GOT3 (cell line): ENCODE measurements around the gene FNBP1.
"Not testable (repeated sequence)": the region's sequence is repeated elsewhere in the genome, so short reads cannot be mapped to it uniquely, and the experiment has no call there.

Experiments used
- DNase-seq: peaks from one replicate; lab custom pipeline; 2025; ENCODE audit warnings: mixed read lengths; lab: John Stamatoyannopoulos, UW

The FNBP1 gene

DNA sequence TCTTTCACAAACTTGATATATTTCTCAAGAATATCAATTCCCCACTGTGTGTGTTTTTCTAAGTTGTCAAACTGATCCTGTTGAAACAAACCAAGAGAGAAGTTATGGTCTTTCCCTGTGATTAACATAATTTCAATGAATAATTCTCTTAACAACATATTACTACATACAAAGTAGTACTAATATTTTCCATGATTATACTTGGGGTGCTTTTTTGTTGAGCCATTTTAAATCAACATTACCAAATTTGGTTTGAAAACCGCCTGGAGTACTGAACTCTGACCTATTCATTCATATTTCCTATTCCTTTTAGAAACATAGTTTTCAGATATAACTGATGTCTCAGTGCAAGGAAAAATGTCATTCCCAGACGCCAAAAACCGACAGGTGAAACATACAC is 48.1 kb downstream of the FNBP1 start:
- DNase-seq = no peak

DNA sequence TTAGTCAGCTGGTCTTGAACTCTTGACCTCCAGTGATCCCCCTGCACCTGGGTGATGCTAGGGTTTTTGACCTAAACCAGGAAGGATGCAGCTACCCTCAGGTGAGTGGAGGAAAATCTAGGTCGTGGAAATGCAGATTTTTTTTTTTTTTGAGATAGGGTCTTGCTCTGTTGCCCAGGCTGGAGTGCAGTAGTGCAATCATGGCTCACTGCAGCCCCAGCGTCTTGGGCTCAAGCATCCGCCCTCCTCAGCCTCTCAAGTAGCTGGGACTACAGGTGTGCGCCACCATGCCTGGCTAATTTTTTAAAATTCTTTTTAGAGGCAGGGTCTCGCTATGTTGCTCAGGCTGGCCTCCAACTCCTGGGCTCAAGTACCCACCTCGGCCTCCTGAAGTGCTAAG is 51.9 kb downstream of the FNBP1 start:
- not testable (repeated sequence) for DNase-seq

DNA sequence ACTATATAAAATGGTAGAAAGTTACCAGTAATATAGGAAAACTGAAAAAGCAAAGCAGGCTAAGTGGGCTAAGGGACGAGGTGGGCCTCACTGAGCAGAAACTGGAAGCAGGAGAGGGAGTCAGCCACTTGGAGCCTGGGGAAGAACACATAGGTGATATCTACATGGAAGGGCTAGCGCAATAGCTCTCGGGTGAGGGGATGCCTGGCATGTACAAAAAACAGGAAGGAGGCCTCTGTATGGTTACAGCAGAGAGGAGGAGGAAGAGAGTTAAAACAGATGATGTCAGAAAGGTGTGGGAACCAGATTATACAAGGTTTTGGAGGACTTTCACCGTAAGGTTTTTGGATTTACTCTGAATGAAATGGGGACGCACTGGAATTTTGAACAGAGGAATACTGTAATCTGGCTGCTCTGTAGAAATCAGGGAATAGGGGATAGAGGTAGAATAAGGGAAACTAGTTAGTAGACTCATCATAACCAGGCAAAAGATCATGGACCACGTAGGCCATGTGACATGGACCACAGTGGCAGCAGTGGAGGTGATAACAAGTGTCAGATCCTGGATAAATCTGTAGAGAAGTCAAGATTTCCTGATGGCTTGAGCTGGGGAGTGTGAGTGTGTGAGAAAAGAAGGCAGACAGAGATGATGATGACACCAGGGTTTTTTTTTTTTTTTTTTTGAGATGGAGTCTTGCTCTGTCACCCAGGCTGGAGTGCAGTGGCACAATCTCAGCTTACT is 52.5 kb downstream of the FNBP1 start:
- DNase-seq = no peak

DNA sequence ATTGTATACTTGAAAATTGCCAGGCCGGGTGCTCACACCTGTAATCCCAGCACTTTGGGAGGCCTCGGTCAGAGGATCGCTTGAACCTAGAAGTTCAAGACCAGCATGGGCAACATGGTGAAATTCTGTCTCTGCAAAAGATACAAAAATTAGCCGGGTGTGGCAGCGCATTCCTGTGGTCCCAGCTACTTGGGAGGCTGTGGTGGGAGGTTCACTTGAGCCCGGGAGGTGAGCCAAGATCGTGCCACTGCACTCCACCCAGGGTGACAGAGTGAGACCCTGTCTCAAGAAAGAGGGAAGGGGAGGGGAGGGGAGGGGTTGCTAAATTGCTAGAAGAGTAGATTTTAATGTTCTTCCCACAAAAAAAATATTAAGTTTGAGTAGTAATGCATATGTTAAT is 53.2 kb downstream of the FNBP1 start:
- DNase-seq = no peak

DNA sequence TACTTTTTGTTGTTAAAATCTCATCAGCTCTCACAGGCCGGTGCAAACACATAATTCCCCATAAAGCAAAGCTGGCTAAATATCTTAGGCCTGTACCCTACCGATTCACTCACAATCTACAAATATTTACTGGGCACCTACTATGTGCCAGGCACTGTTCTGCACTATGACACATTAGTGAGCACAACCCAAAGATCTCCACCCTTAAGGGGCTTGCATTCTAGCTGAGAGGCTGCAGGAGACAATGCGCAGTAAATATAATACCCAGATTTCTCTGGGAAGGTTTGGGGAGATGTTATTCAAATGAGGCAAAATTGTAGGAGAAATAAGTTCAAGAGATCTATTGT is 53.7 kb downstream of the FNBP1 start:
- no peak for DNase-seq

DNA sequence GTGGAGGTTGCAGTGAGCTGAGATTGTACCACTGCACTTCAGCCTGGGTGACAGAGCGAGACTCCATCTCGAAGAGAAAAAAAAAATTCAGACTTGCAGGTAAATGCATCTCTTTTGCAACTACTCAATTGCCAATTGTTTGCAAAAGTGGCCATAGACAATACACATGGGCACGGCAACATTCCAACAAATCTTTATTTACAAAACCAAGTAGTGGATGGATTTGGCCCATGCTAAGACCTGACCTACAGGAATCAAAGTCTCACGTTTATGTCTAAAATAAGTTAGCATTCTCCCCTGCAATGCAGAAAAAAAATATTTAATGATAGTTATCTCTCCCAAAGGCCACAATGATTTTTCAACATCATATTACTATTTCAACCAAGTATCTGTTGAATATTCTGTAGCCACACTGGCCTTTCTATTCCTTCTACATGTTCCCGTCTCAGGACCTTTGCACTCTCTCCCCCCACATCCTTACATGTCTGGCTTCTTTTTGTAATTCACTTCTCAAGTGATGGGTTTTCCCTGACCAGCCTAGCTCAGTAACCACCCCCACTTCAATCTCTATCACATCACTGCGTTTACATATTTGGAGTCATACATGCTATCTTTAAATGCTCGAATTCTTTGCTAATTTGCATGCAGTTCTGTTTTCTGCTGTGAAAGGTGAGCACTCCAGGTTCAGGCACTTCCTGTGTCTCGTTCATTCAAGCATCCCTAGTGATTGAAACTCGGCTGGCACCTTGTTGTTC is 54.2 kb downstream of the FNBP1 start:
- DNase-seq = no peak

DNA sequence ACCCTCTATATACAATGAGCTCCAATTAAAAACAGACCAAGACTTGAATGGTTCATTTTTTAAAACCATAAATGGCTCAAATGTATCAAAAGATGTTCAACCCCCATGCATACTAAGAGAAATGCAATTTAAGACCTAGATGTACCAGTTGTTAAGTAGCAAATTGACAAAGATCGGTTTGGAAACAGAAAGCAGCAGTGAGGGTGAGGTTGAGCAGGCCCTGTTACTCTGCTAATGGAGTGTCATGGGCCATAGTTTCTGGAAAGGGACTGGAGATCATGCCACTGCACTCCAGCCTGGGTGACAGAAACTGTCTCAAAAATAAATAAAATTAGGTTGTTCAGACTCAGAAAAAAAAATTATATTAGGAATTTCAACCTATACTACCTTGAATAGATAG is 55.0 kb downstream of the FNBP1 start:
- DNase-seq = no peak

DNA sequence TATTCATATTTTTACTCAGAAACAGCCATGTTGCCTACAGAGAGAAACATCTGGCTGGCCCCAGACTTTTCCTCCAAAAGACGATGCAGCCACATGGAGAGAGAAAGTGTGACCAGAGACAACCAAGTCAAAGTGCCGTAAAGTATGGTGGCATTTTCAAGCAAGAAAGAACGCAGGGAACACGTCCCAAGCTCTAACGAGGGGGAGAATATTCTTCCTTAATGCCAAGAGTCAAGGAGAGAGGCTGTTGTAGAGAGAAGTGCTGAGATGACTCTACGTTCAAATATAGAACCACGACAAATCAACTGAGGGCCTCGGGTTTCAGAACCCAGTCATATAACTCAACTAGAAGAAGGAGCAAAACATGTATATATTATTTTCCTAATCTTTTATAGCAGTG is 55.9 kb downstream of the FNBP1 start:
- DNase-seq = no peak

DNA sequence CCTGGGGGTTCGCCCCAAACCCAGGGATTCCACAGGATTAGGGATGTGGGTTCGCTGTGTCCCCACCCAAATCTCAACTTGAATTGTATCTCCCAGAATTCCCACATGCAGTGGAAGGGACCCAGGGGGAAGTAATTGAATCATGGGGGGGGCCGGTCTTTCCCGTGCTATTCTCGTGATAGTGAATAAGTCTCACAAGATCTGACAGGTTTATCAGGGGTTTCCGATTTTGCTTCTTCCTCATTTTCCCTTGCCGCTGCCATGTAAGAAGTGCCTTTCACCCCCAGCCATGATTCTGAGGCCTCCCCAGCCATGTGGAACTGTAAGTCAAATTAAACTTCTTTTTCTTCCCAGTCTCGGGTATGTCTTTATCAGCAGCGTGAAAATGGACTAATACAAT is 58.4 kb downstream of the FNBP1 start:
- DNase-seq = not testable (repeated sequence)

DNA sequence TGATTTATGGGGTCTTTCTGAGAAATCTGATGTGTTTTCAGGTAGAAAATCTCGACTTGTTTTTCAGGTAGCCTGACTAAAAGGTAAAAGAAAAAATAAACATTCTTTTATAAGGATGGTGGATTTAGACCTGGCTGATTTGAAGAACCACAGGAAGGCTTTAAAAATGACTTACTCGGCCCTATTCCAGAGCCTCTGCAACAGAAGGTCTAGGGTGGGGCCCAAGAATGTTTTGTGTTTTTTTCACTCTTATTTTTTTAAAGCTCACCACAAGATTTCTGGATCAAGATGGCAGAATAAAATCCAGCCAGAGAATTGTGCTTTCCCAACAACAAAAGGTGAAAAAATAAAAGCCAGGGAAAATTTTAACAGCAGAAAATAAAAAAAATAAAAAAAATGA is 59.1 kb downstream of the FNBP1 start:
- DNase-seq = no peak

DNA sequence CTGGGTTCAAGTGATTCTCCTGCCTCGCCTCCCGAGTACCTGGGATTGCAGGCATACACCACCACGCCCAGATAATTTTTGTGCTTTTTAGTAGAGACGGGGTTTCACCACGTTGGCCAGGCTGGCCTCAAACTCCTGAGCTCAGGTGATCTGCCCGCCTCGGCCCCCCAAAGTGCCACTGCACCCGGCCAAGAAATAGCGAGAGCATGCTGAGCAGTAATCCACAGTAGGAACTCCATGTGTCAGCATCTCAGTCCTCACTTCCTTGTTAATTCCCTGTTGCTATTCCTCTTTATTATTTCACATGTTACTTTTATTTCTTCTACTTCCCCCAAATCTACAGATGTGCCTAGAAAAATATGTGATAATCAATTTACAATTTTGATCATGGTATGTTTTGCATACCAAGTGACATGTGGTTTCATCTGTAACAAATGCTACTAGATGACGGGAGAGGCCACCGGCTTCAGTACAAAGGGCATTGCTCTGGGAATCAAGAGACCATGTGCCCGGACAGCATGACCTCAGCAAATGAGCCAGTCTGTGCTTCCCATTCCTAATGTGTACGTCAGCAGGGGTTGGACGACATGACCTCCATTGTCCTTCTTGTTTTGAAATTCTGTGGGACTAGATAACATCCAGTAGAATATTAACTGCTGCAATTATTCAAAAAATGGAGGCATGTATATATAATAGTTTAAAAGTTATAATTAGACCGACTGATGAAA is 61.6 kb downstream of the FNBP1 start:
- no peak for DNase-seq

DNA sequence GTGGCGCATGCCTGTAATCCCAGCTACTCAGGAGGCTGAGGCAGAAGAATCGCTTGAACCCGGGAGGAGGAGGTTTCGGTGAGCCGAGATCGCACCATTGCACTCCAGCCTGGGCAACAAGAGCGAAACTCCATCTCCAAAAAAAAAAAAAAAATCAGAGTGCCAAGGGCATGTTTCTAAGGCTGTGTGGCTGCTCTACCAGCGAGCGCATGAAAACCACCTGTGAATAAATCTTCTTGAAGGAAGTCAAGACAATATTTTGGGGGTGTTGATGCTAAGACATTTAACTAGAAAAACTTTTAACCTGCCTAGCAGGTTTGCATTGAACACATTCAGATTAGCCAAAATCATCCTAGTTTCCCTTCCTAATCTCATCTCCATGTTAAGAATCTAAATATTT is 62.8 kb downstream of the FNBP1 start:
- DNase-seq = not testable (repeated sequence)

DNA sequence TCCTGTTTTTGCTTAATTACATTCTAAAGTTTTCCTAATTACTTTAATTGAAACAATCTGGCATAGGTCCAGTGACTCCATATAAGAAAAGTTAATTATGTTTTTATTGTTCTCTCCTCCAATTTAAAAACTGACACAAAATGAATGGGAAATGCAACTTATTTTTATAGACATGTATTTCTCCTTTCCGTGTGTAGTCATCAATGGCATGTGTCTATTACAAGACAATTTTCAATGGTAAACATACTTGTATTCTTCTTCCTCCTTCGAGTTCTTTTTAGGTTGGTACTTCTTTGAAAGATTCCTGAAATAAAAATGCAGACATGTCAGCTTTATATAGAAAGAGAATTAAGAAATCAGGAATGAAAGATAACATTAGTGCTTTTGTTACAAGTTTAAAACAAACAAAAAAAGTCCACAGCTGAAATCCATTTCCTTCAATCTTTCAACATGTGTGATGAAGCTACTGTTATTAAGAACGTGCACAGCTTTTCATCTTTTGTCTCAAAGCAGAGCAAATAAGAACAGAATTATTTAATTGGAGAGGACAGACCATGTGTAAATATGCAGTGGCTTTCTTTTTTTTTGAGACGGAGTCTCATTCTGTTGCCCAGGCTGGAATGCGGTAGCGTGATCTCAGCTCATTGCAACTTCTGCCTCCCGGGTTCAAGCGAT is 63.8 kb downstream of the FNBP1 start:
- no peak for DNase-seq

DNA sequence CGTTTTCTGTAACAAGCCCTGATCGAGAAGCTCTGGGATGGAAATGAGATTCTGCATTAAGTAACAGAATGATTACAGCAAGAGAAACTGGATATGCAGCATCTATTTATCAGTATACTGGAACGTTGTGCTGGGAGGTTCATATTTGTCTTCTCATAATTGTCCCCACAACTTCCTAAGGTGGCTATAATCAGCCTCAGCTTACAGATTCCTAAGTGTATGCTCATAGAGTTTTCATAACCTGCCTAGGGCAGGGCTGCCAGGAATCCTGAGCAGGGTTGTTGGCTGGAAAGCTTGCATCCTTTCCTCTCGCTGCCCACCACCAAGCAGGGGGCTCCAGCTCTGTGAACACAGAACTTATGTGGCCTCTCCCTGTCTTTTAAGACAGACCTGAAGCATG is 70.2 kb downstream of the FNBP1 start:
- no peak for DNase-seq

DNA sequence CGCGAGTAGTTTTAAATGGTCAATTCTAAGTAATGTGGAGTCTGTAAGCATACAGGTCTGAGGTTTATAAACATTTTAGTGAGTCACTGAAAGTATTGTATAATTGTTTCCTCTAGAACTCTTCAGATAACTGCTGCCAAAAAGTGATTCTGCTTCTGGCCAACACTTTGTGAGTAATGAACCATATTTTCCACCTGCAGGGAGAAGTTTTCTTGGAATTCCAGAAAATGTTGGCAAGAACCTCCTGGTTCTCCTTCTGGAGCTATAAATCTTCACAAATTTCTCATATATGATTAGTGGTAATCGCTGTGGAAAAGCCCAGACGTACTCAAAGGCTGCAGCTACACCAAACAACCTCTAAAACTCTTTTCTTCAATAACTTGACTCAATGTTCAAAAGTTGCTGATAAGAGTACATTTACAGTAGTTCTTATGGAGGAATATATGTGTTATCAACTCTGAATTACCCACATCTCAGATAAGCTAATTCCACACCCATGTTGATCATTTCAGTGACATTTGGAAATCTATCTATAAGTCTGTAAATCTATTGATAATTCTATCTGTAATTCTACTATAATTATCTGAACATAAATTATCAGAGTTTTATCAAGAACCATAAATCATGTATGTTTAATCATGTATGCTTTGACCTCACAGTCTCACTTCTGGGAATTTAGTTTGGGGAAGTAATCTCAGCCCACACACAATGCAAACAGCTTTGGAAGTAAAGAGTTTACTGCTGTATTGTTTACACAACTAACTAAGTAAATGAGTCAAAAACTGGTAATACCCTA is 74.1 kb downstream of the FNBP1 start:
- DNase-seq = no peak

DNA sequence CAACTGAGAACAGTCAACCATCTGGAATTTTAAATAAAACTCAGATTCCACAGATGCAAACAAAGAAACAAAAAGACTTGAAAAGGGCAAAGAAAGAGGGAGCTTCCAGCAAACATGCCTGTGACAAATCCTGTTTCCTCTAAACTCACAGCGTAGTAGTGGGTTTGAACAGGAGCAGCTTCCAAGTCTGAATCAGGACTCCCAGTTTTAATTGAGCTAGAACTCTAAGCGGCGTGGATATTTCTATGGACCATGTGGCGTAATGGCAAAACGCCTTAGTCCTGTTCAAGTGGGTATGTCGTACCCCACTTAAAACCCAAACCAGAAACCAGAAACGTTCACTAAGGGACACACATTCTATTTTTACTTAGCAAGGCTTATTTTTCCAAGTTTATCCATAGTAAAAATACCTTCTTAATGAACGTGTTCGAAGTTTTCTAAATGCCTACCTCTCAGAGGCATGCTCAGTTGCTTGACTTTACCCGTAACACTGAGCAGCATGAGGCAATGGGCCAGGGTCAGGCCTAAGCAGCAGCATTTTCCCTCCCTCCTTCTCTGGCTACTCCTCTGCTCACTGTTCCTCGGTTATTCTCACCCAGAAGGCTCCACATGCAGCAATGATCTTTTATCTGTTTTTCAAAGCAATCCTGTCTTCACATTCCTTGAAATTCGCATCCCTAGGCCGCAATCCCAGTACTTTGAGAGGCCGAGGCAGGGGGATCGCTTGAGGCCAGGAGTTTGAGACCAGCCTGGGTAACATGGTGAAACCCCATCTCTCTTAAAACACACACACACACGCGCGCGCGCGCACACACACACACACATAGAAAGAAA is 77.9 kb downstream of the FNBP1 start:
- no peak for DNase-seq

DNA sequence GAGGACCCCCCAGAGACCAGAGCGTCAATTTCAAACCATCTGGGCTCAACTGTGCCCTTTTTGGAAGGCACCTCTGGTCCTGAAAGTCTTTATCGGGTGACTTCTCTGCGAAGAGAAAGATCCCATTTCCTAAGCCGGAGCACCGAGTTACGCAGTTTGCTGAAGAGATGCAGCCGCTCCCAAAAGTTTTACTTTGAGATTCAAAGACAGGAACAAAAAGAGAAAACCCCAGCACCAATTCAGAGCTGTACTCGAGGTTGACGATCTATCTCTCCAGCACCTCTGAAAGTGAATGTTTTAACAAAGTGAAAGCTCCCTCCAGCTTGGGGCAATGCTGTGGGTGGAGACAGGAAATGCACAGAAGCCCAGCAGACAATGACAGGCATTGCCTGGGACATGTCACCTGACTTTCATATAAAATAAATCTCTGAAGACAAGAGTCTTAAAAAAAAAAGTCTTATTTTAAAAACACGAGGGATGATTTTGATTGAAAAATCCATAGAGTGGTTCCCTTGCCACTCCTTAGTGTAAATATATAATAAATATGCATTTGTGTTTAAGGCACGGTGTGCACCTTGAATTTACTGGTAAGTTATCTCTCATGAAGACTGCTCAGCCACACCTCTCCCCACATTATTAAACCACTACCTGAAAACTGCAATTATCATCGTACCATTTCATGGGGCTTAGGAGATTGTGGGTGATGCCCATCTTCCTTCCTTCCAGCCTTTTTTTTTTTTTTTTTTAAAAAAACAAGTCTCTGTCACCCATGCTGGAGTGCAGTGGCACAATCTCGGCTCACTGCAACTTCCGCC is 79.9 kb downstream of the FNBP1 start:
- DNase-seq = no peak

DNA sequence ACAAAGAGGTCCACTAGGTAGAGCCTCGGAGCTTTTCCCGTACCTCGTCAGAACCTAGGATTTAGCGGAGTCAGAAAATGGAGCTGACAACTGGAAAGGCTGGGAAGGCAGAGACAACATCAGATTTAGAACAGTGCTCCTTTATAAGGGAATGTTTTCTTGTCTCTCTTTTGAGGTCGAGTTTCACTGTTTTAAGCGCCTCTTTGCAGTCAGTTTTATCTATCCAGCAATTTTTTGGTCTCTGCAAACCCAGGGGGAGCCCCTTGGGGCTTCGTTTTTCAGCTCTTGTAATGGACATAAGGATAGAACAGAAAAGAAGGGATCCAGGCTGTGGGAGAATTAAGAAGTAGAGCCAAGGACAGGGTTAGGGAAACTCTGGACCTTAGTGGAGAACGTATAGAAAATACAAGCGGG is 80.5 kb downstream of the FNBP1 start:
- no peak for DNase-seq

DNA sequence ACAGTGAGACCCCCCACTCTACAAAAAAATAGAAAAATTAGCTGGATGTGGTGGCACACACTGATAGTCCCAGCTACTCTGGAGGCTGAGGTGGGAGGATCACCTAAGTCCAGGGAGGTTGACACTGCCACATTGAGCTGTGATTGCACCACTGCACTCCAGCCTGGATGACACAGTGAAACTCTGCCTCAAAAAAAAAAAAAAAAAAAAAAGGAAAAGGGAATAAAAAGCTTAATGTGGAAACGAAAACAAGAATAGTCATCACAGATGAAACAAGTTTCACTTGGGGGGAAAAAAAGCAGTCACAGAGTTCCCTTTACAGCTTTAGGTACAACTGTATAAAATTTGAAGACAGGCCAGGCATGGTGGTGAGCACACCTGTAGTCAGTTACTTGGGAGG is 84.2 kb downstream of the FNBP1 start:
- DNase-seq = no peak
